Measurements from ENCODE around the gene TRAPPC6A. TPM values are rescaled to one million over a fixed set of nuclear protein-coding genes. Genes with fewer than 3 reads are reported as not detected.

Gene TRAPPC6A
- total RNA-seq, 1 experiment from 2014 or later = 59.9 TPM

GRCh38 chr19:45173816-45174215 is 4.2 kb downstream of the TRAPPC6A start:
- Histone ChIP-seq H3K56ac (ENCODE audit: insufficient read length, low read depth, low read length) (no peak overlapping the region), H4K20me1 (ENCODE audit: control insufficient read depth, insufficient read depth, insufficient read length) (no peaks in the 10 kb centered on the region), H4K91ac (ENCODE audit: insufficient read length, low read depth, low read length) (no peak overlapping the region), H2BK120ac (ENCODE audit: low read depth, low read length, poor library complexity, severe bottlenecking) (no peak overlapping the region), H3K4me1 (ENCODE audit: insufficient read depth, low read length) (no peaks in the 10 kb centered on the region), H3K23me2 (ENCODE audit: insufficient read length, low read depth, low read length, poor library complexity, severe bottlenecking) (peaks cover 4% of the 10 kb centered on the region), H3K79me1 (ENCODE audit: insufficient read depth, low read depth, low read length, poor library complexity, severe bottlenecking) (no peaks in the 10 kb centered on the region), H3K18ac (ENCODE audit: insufficient read length, low read depth, low read length) (no peak overlapping the region), H4K5ac (ENCODE audit: insufficient read length, low read depth, low read length) (no peak overlapping the region), H2AFZ (ENCODE audit: low read length) (no peak overlapping the region), H2BK15ac (ENCODE audit: low read depth, low read length) (no peak overlapping the region), H3T11ph (ENCODE audit: low read length) (no peak overlapping the region), H3K9me3 (ENCODE audit: control insufficient read depth, low read depth, low read length) (no peaks in the 10 kb centered on the region), H3K27me3 (ENCODE audit: insufficient read depth, low read length) (no peaks in the 10 kb centered on the region), H3K79me2 (ENCODE audit: insufficient read depth, low read length) (no peaks in the 10 kb centered on the region; the same call in 1 of the 2 replicates), H2BK12ac (ENCODE audit: insufficient read length, low read depth, low read length) (no peak overlapping the region), H3K14ac (ENCODE audit: insufficient read depth, low read length) (no peak overlapping the region), H3K23ac (ENCODE audit: insufficient read length, low read depth, low read length) (no peak overlapping the region), H4K8ac (replicated peaks; ENCODE audit: insufficient read length, low read depth, low read length) (no peak overlapping the region), H3K4me2 (ENCODE audit: insufficient read depth, insufficient read length, low read length) (no peak overlapping the region), H2BK5ac (ENCODE audit: insufficient read length, low read length) (no peak overlapping the region), H3K4ac (ENCODE audit: low read depth, low read length) (no peak overlapping the region), H2BK20ac (ENCODE audit: low read depth, low read length, poor library complexity, severe bottlenecking) (no peak overlapping the region), H3K9ac (ENCODE audit: extremely low read depth, insufficient read length, low read length) (no peak overlapping the region), H2AK5ac (ENCODE audit: insufficient read length, low read length) (no peak overlapping the region), H3K27ac (ENCODE audit: insufficient read length, low read depth, low read length) (no peak overlapping the region)
- Mint-ChIP-seq H3K4me1 (peaks cover 0 to 3% of the 10 kb centered on the region in 2 experiments; a peak in 2 of 4 replicates), H3K4me3 (no peak overlapping the region; a peak in 1 of 5 replicates), H3K27ac (no peak overlapping the region), H3K36me3 (ENCODE audit: insufficient read depth in 1 of 3, low read depth in 3 of 3) (no peaks in the 10 kb centered on the region), H3K9me3 (no peaks in the 10 kb centered on the region), H3K27me3 (ENCODE audit: low read depth) (peaks cover 2% of the 10 kb centered on the region; the same call in 1 of the 2 replicates)
- no peak for TF ChIP-seq CTCF (conservative IDR thresholded peaks at IDR 0.05)
- WGBS (ENCODE audit: extremely low coverage, insufficient read length, low lambda C conversion rate) = no CpG with 5 or more reads among the region's 12 CpGs
- no peak for DNase-seq

Data from H9 (cell line).